Liver (tissue), 9 donors: ENCODE measurements around the gene ALKAL2. TPM values are rescaled to one million over a fixed set of nuclear protein-coding genes. Genes with fewer than 3 reads are reported as not detected.

Experiments used
- DNase-seq: peaks from one replicate; pipeline ENCODE4 v3.0.0-alpha.2; 2017; ENCODE audit warnings: low spot score
- H3K27ac ChIP-seq, 2 donors: one replicate each; pipeline ENCODE4 v1.7.0; 2013; ENCODE audit warnings: inconsistent platforms in 2 of 2, low read length in 2 of 2, control low read depth in 1 of 2, low read depth in 1 of 2, mild to moderate bottlenecking in 1 of 2
- H3K27me3 ChIP-seq, 4 donors: one replicate each; pipeline versions ENCODE4 v1.6.1 to v1.7.0; 2013; ENCODE audit warnings: low read length in 3 of 4, inconsistent platforms in 1 of 4, mild to moderate bottlenecking in 1 of 4, moderate library complexity in 1 of 4; ENCODE audit not compliant: control insufficient read depth in 4 of 4, insufficient read depth in 4 of 4
- H3K36me3 ChIP-seq, 4 donors: one replicate each; pipeline versions ENCODE4 v1.6.1 to v1.7.0; 2013; ENCODE audit warnings: low read length in 3 of 4, mild to moderate bottlenecking in 3 of 4, low read depth in 1 of 4, moderate library complexity in 1 of 4; ENCODE audit not compliant: control insufficient read depth in 4 of 4, insufficient read depth in 3 of 4
- H3K4me1 ChIP-seq, 4 donors: one replicate each; pipeline versions ENCODE4 v1.6.1 to v1.7.0; 2013; ENCODE audit warnings: low read length in 3 of 4, mild to moderate bottlenecking in 3 of 4, moderate library complexity in 1 of 4; ENCODE audit not compliant: control insufficient read depth in 4 of 4, insufficient read depth in 4 of 4
- H3K4me3 ChIP-seq, 3 donors: one replicate each; pipeline versions ENCODE4 v1.6.1 to v1.7.0; 2013; ENCODE audit warnings: low read length in 3 of 3, control low read depth in 1 of 3, low read depth in 1 of 3, mild to moderate bottlenecking in 1 of 3
- H3K9ac ChIP-seq, 2 donors: one replicate each; pipeline ENCODE4 v1.7.0; 2013; ENCODE audit warnings: low read length in 2 of 2, mild to moderate bottlenecking in 2 of 2, moderate library complexity in 2 of 2, control low read depth in 1 of 2, low read depth in 1 of 2
- H3K9me3 ChIP-seq, 4 donors: one replicate each; pipeline versions ENCODE4 v1.6.1 to v1.7.0; 2013; ENCODE audit warnings: low read length in 3 of 4; ENCODE audit not compliant: control insufficient read depth in 4 of 4
- GABPA ChIP-seq, 2 donors: IDR thresholded peaks in 1 of 2; conservative IDR thresholded peaks in 1 of 2; 2 replicates each; pipeline ENCODE4 v1.6.1; 2016; ENCODE audit warnings: antibody characterized with exemption in 2 of 2, mild to moderate bottlenecking in 1 of 2, moderate library complexity in 1 of 2
- HNF4A ChIP-seq, 2 donors: conservative IDR thresholded peaks; 2 replicates each; pipeline ENCODE4 v1.6.1; 2016; ENCODE audit warnings: antibody characterized with exemption in 2 of 2, mild to moderate bottlenecking in 2 of 2
- HNF4G ChIP-seq: IDR thresholded peaks from 2 replicates; pipeline ENCODE4 v1.6.1; 2016; ENCODE audit warnings: antibody characterized with exemption
- JUND ChIP-seq, 2 donors: IDR thresholded peaks; 2 replicates each; pipeline ENCODE4 v1.6.1; 2016; ENCODE audit warnings: antibody characterized with exemption in 2 of 2
- MAX ChIP-seq: IDR thresholded peaks from 2 replicates; pipeline ENCODE4 v1.6.1; 2016; ENCODE audit warnings: antibody characterized with exemption
- NR2F2 ChIP-seq: IDR thresholded peaks from 2 replicates; pipeline ENCODE4 v1.6.1; 2016; ENCODE audit warnings: antibody characterized with exemption
- REST ChIP-seq: IDR thresholded peaks from 2 replicates; pipeline ENCODE4 v1.6.1; 2016; ENCODE audit warnings: antibody characterized with exemption, mild to moderate bottlenecking
- RXRA ChIP-seq, 2 donors: IDR thresholded peaks; 2 replicates each; pipeline ENCODE4 v1.6.1; 2017 to 2018; ENCODE audit warnings: antibody characterized with exemption in 2 of 2, mild to moderate bottlenecking in 1 of 2
- SP1 ChIP-seq: IDR thresholded peaks from 2 replicates; pipeline ENCODE4 v1.6.1; 2018; ENCODE audit warnings: antibody characterized with exemption, mild to moderate bottlenecking
- TAF1 ChIP-seq: conservative IDR thresholded peaks from 2 replicates; pipeline ENCODE4 v1.6.1; 2016; ENCODE audit warnings: antibody characterized with exemption, mild to moderate bottlenecking
- YY1 ChIP-seq: IDR thresholded peaks from 2 replicates; pipeline ENCODE4 v1.6.1; 2016; ENCODE audit warnings: antibody characterized with exemption, mild to moderate bottlenecking
- WGBS: extraction: QIAGEN DNeasy Blood & Tissue Kit; methylation state at CpG from one replicate; pipeline ENCODE4 v1.1.7; 2013; 5-methylcytosine and 5-hydroxymethylcytosine counted together
- polyA plus RNA-seq, 2 donors: library from polyadenylated mRNA; stranded (reverse) in 1 of 2; unstranded in 1 of 2; fragments of 200-250 nt in 1 of 2; fragments of >200 nt in 1 of 2; fragmentation: Nextera tagmentation in 1 of 2; extraction: Ambion mirVana in 1 of 2; gene quantifications; one replicate each; pipeline versions ENCODE4 v1.2.1 to v1.2.3, GENCODE V29; 2013 to 2015
- total RNA-seq, 2 donors: library from RNA; depleted of rRNA; stranded (reverse); fragments of >200 nt; gene quantifications; one replicate each; pipeline ENCODE4 v1.2.3, GENCODE V29; 2014
- TF ChIP-seq, protein P1 (sequence below): fragments of 150-350 bp; IDR thresholded peaks from 2 replicates; pipeline ENCODE4 v1.5.1; 2017; ENCODE audit warnings: improper control_type of control experiment, low read depth, low read length; ENCODE audit not compliant: missing input control
- donor health status: healthy.
- donor health status: healthy.
- donor health status: healthy.
- donor health status: healthy.
- donor health status: healthy.

Gene ALKAL2
- total and polyA plus RNA-seq, 4 donors, result 1.6 to 3.1 (median 1.9) TPM; not detected in 1

GRCh38 chr2:280650-281110 lies 7.2 kb downstream of the ALKAL2 start:
- no peaks in the 10 kb centered on the region for H3K27me3 ChIP-seq
- no peak for DNase-seq
- H3K4me3 ChIP-seq, result no peak overlapping the region
- H3K4me1 ChIP-seq, result peaks cover 0 to 2% (median 0%) of the 10 kb centered on the region in 4 donors
- H3K36me3 ChIP-seq, result peaks cover 4 to 43% (median 24%) of the 10 kb centered on the region in 4 donors
- 71% methylated on average over 7 of the region's 7 CpGs for WGBS
- H3K9ac ChIP-seq, result no peak overlapping the region
- H3K27ac ChIP-seq, result no peak overlapping the region
- H3K9me3 ChIP-seq, result no peaks in the 10 kb centered on the region
- TF ChIP-seq HNF4A (conservative IDR thresholded peaks at IDR 0.05), result no peak
- peak; percentile 60 for TF ChIP-seq SP1
- TF ChIP-seq, protein P1, sequence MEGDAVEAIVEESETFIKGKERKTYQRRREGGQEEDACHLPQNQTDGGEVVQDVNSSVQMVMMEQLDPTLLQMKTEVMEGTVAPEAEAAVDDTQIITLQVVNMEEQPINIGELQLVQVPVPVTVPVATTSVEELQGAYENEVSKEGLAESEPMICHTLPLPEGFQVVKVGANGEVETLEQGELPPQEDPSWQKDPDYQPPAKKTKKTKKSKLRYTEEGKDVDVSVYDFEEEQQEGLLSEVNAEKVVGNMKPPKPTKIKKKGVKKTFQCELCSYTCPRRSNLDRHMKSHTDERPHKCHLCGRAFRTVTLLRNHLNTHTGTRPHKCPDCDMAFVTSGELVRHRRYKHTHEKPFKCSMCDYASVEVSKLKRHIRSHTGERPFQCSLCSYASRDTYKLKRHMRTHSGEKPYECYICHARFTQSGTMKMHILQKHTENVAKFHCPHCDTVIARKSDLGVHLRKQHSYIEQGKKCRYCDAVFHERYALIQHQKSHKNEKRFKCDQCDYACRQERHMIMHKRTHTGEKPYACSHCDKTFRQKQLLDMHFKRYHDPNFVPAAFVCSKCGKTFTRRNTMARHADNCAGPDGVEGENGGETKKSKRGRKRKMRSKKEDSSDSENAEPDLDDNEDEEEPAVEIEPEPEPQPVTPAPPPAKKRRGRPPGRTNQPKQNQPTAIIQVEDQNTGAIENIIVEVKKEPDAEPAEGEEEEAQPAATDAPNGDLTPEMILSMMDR, result no peak
- TF ChIP-seq NR2F2, result peak; percentile 53
- TF ChIP-seq JUND (IDR thresholded peaks at IDR 0.05), result no peak

- Histone ChIP-seq H3K9ac (no peak overlapping the region), H3K4me3 (no peak overlapping the region), H3K36me3 (peaks cover 4 to 43% (median 26%) of the 10 kb centered on the region in 4 donors), H3K4me1 (peaks cover 0 to 2% (median 0%) of the 10 kb centered on the region in 4 donors), H3K27me3 (no peaks in the 10 kb centered on the region), H3K9me3 (no peaks in the 10 kb centered on the region), H3K27ac (no peak overlapping the region)
- 77% methylated on average over 4 of the region's 4 CpGs for WGBS
- no peak for DNase-seq
- TF ChIP-seq TAF1 (no peak), HNF4G (no peak), NR2F2 (no peak), JUND (IDR thresholded peaks at IDR 0.05) (no peak), GABPA (IDR thresholded peaks at IDR 0.05 in 1 of 2, conservative IDR thresholded peaks at IDR 0.05 in 1 of 2) (no peak), REST (no peak), HNF4A (conservative IDR thresholded peaks at IDR 0.05) (no peak), MAX (no peak)
Measured at GRCh38 chr2:279956-280649, 7.8 kb downstream of the ALKAL2 start.

DNA sequence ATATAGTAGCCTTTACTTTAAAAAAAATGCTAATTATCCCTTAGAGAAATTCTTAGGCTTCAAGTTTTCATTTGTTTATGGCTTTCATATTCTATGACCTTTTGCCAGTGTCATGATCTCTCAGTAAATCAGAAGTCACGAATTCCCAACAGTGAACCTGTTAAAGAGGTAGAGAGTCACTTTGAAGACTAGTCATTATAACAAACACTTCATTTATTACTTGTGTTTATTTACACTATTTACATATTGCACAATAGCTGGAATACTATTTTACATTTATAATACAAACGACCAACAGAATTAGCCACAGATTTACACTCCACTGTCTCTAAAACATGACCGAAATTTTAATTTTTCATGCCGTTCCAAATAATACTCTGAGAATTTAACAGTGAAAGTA lies 8.5 kb downstream of the ALKAL2 start:
- Histone ChIP-seq H3K9me3 (no peaks in the 10 kb centered on the region), H3K27me3 (no peaks in the 10 kb centered on the region), H3K4me1 (peaks cover 0 to 2% (median 0%) of the 10 kb centered on the region in 4 donors), H3K9ac (no peak overlapping the region), H3K4me3 (no peak overlapping the region), H3K27ac (no peak overlapping the region), H3K36me3 (peaks cover 4 to 43% (median 26%) of the 10 kb centered on the region in 4 donors)
- no peak for DNase-seq
- 73% methylated on average over 4 of the region's 4 CpGs for WGBS
- TF ChIP-seq GABPA (IDR thresholded peaks at IDR 0.05 in 1 of 2, conservative IDR thresholded peaks at IDR 0.05 in 1 of 2) (no peak), YY1 (no peak), RXRA (IDR thresholded peaks at IDR 0.05) (no peak), JUND (IDR thresholded peaks at IDR 0.05) (no peak)
- TF ChIP-seq, protein P1, result no peak
